Activated T-cell treated with anti-CD3 and anti-CD28 coated beads, Interleukin-2, amount 50 U/mL, for 72 hours (primary cell): ENCODE data around the gene ERMAP. TPM values are rescaled to one million over a fixed set of nuclear protein-coding genes. Genes with fewer than 3 reads are reported as not detected.

ENCODE experiments used
- ATAC-seq, 2 donors: fragments of 150-1000 bp; cut with Tn5 transposase; replicated peaks in 1 of 2; 2 replicates each; pipeline ENCODE4 v1.10.0; 2021; ENCODE audit warnings: moderate library complexity in 2 of 2, mild to moderate bottlenecking in 1 of 2
- DNase-seq, 2 donors: peaks; one replicate each; pipeline ENCODE4 v3.0.0; 2021 to 2022; ENCODE audit warnings: mixed read lengths in 1 of 2
- H3K27ac Mint-ChIP-seq: one replicate; pipeline ENCODE4 v1.8.0; 2022; ENCODE audit warnings: mild to moderate bottlenecking, moderate library complexity, mixed read lengths
- H3K27me3 Mint-ChIP-seq: one replicate; pipeline ENCODE4 v1.8.0; 2022; ENCODE audit warnings: low read depth, mixed read lengths
- H3K36me3 Mint-ChIP-seq, 2 donors: one replicate each; pipeline ENCODE4 v1.8.0; 2022; ENCODE audit warnings: mixed read lengths in 2 of 2, mild to moderate bottlenecking in 1 of 2; ENCODE audit not compliant: insufficient read depth in 2 of 2
- H3K4me1 Mint-ChIP-seq: one replicate; pipeline ENCODE4 v1.8.0; 2022; ENCODE audit warnings: low read depth, mixed read lengths
- H3K4me3 Mint-ChIP-seq, 2 donors: one replicate each; pipeline ENCODE4 v1.8.0; 2022; ENCODE audit warnings: mild to moderate bottlenecking in 2 of 2, mixed read lengths in 2 of 2, moderate library complexity in 2 of 2
- H3K9me3 Mint-ChIP-seq, 2 donors: one replicate each; pipeline ENCODE4 v1.8.0; 2022; ENCODE audit warnings: mixed read lengths in 2 of 2
- total RNA-seq, 2 donors: library from RNA; stranded (reverse); gene quantifications; one replicate each; pipeline ENCODE4 v1.2.3, GENCODE V29; 2022

ERMAP gene
- total RNA-seq, 2 donors from 2014 or later = 8.4 to 10.0 TPM

GRCh38 chr1:42873670-42874069, 56.7 kb downstream of the ERMAP start:
- peaks cover 5 to 11% of the 10 kb centered on the region in 2 donors for H3K9me3 Mint-ChIP-seq
- no peaks in the 10 kb centered on the region for H3K4me1 Mint-ChIP-seq
- H3K27me3 Mint-ChIP-seq = no peaks in the 10 kb centered on the region
- DNase-seq = no peak
- no peak for ATAC-seq
- peaks cover 3 to 8% of the 10 kb centered on the region in 2 donors for H3K36me3 Mint-ChIP-seq
- no peak overlapping the region for H3K27ac Mint-ChIP-seq
- no peak overlapping the region for H3K4me3 Mint-ChIP-seq

DNA sequence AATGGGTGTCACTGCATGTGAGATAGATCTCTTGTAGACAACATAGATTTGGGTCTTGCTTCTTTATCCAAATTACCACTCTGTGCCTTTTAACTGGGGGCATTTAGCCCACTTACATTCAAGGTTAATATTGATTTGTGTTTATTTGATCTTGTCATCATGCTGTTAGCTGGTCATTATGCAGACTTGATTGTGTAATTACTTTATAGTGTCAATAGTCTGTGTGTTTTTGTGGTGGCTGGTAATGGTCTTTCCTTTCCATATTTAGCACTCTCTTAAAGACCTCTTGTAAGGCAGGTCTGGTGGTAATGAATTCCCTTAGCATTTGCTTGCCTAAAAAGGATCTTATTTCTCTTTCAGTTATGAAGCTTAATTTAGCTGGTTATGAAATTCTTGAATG, 59.1 kb downstream of the ERMAP start:
- DNase-seq (no peak), ATAC-seq (no peak)
- Mint-ChIP-seq H3K9me3 (peaks cover 5 to 11% of the 10 kb centered on the region in 2 donors), H3K36me3 (peaks cover 3 to 8% of the 10 kb centered on the region in 2 donors), H3K27me3 (no peaks in the 10 kb centered on the region), H3K4me3 (no peak overlapping the region), H3K4me1 (no peaks in the 10 kb centered on the region), H3K27ac (no peak overlapping the region)

DNA sequence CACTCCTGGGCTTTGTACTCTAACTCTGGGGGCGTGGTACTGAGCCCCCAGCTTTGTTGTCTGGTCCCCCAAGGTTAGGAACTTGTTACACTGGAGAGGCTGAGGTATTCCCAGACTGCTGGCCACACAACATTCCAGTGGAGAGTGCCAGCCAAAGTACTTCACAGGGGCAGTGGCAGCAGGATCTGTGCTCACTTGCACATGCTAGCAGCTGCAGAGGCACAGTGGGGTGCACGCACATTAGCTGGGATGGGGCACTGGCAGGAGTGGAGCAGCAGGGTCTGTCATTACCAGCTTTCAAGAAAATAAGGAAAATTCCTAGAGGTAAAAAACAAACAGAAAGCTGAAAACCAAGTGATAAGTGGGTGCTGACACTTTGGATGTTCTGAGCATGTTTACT, 60.5 kb downstream of the ERMAP start:
- Mint-ChIP-seq H3K27me3 (no peaks in the 10 kb centered on the region), H3K9me3 (peaks cover 5 to 11% of the 10 kb centered on the region in 2 donors), H3K36me3 (peaks cover 3 to 8% of the 10 kb centered on the region in 2 donors), H3K27ac (no peak overlapping the region), H3K4me3 (no peak overlapping the region), H3K4me1 (no peaks in the 10 kb centered on the region)
- DNase-seq (no peak), ATAC-seq (no peak)

- no peak for ATAC-seq
- no peaks in the 10 kb centered on the region for H3K4me1 Mint-ChIP-seq
- no peak overlapping the region for H3K4me3 Mint-ChIP-seq
- no peak overlapping the region for H3K27ac Mint-ChIP-seq
- H3K9me3 Mint-ChIP-seq = no peaks in the 10 kb centered on the region
- peaks cover 10% of the 10 kb centered on the region for H3K27me3 Mint-ChIP-seq
- DNase-seq = no peak
- H3K36me3 Mint-ChIP-seq = no peaks in the 10 kb centered on the region
Observed at GRCh38 chr1:42880384-42880783, 63.5 kb downstream of the ERMAP start.

GRCh38 chr1:42886046-42886739, 69.3 kb downstream of the ERMAP start:
- Mint-ChIP-seq H3K27me3 (peaks cover 10% of the 10 kb centered on the region), H3K36me3 (no peaks in the 10 kb centered on the region), H3K27ac (peak overlapping the region; percentile 24), H3K4me3 (no peak overlapping the region), H3K9me3 (no peaks in the 10 kb centered on the region), H3K4me1 (no peaks in the 10 kb centered on the region)
- DNase-seq = no peak
- ATAC-seq = no peak

GRCh38 chr1:42886800-42887199, 69.9 kb downstream of the ERMAP start:
- Mint-ChIP-seq H3K27ac (no peak overlapping the region), H3K4me1 (no peaks in the 10 kb centered on the region), H3K36me3 (no peaks in the 10 kb centered on the region), H3K27me3 (peaks cover 10% of the 10 kb centered on the region), H3K9me3 (no peaks in the 10 kb centered on the region), H3K4me3 (no peak overlapping the region)
- no peak for ATAC-seq
- DNase-seq = no peak

- H3K4me1 Mint-ChIP-seq = no peaks in the 10 kb centered on the region
- peaks cover 10% of the 10 kb centered on the region for H3K27me3 Mint-ChIP-seq
- H3K9me3 Mint-ChIP-seq = no peaks in the 10 kb centered on the region
- DNase-seq = no peak
- no peaks in the 10 kb centered on the region for H3K36me3 Mint-ChIP-seq
- no peak overlapping the region for H3K27ac Mint-ChIP-seq
- ATAC-seq = no peak
- no peak overlapping the region for H3K4me3 Mint-ChIP-seq
Observed at GRCh38 chr1:42887366-42887765, 70.4 kb downstream of the ERMAP start.

DNA sequence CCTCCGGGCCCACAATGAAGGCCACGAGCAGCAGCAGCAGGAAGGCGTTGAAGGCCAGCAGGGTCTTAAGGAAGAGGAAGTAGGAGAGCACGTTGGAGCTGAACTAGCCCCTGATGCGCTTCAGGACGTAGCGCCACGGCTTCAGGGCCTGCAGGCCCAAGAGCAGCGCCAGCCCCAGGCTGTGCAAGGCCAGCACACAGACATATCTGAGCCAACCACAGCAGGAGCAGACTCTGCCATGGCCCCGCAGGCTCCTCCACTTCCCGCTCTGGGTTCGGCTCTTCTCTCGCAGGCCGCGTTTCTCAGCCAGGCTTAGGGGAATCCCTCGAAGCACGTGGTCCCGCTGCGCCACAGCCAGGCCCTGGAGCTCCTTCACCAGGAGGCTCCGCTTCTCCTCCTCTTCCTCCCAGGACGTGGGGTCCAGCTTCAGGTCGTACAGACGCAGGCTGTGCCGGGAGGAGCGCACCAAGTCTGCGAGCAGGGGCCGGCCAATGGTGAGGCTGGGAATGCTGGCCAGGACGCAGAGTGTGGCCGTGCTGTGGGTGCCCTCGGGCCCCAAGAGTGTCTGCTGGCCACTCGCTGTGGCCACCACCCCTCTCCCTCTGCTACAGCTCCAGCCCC, 71.2 kb downstream of the ERMAP start:
- no peak for ATAC-seq
- no peaks in the 10 kb centered on the region for H3K9me3 Mint-ChIP-seq
- DNase-seq = no peak
- no peak overlapping the region for H3K27ac Mint-ChIP-seq
- no peaks in the 10 kb centered on the region for H3K36me3 Mint-ChIP-seq
- no peaks in the 10 kb centered on the region for H3K4me1 Mint-ChIP-seq
- peaks cover 10% of the 10 kb centered on the region for H3K27me3 Mint-ChIP-seq
- no peak overlapping the region for H3K4me3 Mint-ChIP-seq

- Mint-ChIP-seq H3K4me1 (no peaks in the 10 kb centered on the region), H3K4me3 (no peak overlapping the region), H3K27me3 (peaks cover 9% of the 10 kb centered on the region), H3K27ac (no peak overlapping the region), H3K9me3 (no peaks in the 10 kb centered on the region), H3K36me3 (no peaks in the 10 kb centered on the region)
- DNase-seq (no peak), ATAC-seq (no peak)
Observed at GRCh38 chr1:42889264-42889663, 72.3 kb downstream of the ERMAP start.

DNA sequence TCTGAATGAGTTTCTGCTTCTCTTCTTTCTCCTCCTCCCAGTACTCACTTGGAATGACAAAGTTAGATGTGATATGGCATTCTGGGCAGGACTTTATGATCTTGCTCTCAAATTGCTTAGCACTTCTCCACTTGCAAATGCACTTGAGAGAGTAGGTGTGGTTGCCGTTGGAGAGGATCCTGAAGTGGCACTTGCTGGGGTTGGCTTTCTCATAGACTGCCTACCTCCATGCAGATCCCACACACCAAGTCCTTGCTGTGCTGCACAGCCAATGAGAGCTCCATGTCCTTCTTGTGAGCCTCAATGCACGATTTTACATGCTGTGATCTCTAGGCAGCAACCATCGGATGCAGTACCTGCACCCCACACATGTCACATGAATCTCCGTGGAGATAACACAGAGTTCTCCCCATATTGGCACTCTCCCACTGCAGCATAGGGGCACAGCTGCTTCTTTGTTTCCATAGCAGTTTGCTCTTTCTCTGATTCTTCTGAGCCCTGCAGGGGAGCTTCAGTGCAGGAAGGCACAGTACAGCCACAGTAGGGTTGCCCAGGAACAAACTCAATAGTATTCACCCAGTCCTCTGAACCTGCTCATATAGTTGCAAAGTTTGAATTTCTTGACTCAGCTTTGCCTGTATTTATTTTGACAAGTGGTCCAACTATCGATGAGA, 74.7 kb downstream of the ERMAP start:
- Mint-ChIP-seq H3K4me1 (no peaks in the 10 kb centered on the region), H3K27ac (no peak overlapping the region), H3K36me3 (no peaks in the 10 kb centered on the region), H3K4me3 (no peak overlapping the region), H3K9me3 (peaks cover 0 to 4% of the 10 kb centered on the region in 2 donors), H3K27me3 (no peaks in the 10 kb centered on the region)
- no peak for ATAC-seq
- no peak for DNase-seq

Other genes with a start within 250 kb of the ERMAP start
- gene PPIH, start 158.7 kb upstream of the ERMAP start, total RNA-seq = 10 to 100 TPM; 74.2 to 89.9 TPM
- 100 to 1,000 TPM; 486 to 615 TPM for gene YBX1, start 134.7 kb upstream of the ERMAP start, total RNA-seq
- not detected for gene CLDN19, start 76.9 kb upstream of the ERMAP start, total RNA-seq
- gene P3H1, start 50.1 kb upstream of the ERMAP start, total RNA-seq = 10 to 100 TPM; 32.6 to 36.0 TPM
- gene C1orf50, start 49.9 kb upstream of the ERMAP start, total RNA-seq = 10 to 100 TPM; 11.7 to 12.2 TPM
- 1 to 10 TPM in 1 of 2 donors, under 1 TPM in 1; 0.81 to 1.9 TPM for gene TMEM269, start 32.1 kb upstream of the ERMAP start, total RNA-seq
- gene SVBP, start 275 bp downstream of the ERMAP start, total RNA-seq = 10 to 100 TPM; 19.4 to 20.0 TPM
- 10 to 100 TPM in 1 of 2 donors, 1 to 10 TPM in 1; 9.8 to 11.1 TPM for gene ZNF691, start 29.5 kb downstream of the ERMAP start, total RNA-seq
- 10 to 100 TPM; 41.7 to 51.9 TPM for gene SLC2A1, start 141.7 kb downstream of the ERMAP start, total RNA-seq